RWPE2 (cell line): ENCODE data around the gene FAM9C.

Source experiments
- ATAC-seq: fragments of 200-7000 bp; cut with Tn5 transposase; 3 replicates; pipeline ENCODE4 v1.9.1; 2021; ENCODE audit warnings: low read depth
- DNase-seq: peaks from one replicate; pipeline ENCODE4 v3.0.0-alpha.2; 2020; ENCODE audit warnings: low spot score
- H3K27ac ChIP-seq: fragments of 450-650 bp; 2 replicates; pipeline ENCODE4 v1.5.1; 2017; ENCODE audit warnings: mild to moderate bottlenecking; ENCODE audit not compliant: poor library complexity, severe bottlenecking
- H3K27me3 ChIP-seq: fragments of 250-450 bp; sonication (Bioruptor Pico); 2 replicates; pipeline ENCODE4 v1.5.1; 2021; ENCODE audit warnings: mild to moderate bottlenecking, moderate library complexity; ENCODE audit not compliant: insufficient read depth, poor library complexity, severe bottlenecking
- H3K36me3 ChIP-seq: fragments of 250-450 bp; sonication (Bioruptor Pico); 2 replicates; pipeline ENCODE4 v1.5.1; 2020; ENCODE audit warnings: low read depth, mild to moderate bottlenecking, moderate library complexity
- H3K4me1 ChIP-seq: fragments of 250-450 bp; sonication (Bioruptor Pico); 2 replicates; pipeline ENCODE4 v1.5.1; 2021; ENCODE audit warnings: mild to moderate bottlenecking, moderate library complexity; ENCODE audit not compliant: insufficient read depth, poor library complexity, severe bottlenecking
- H3K4me3 ChIP-seq: fragments of 250-450 bp; sonication (Bioruptor Pico); 2 replicates; pipeline ENCODE4 v1.5.1; 2021; ENCODE audit warnings: mild to moderate bottlenecking, moderate library complexity; ENCODE audit not compliant: severe bottlenecking
- H3K9me3 ChIP-seq: fragments of 250-450 bp; sonication (Bioruptor Pico); 2 replicates; pipeline ENCODE4 v1.5.1; 2021; ENCODE audit warnings: mild to moderate bottlenecking, moderate library complexity; ENCODE audit not compliant: severe bottlenecking
- CTCF ChIP-seq: fragments of 450-650 bp; IDR thresholded peaks from one replicate; pipeline ENCODE4 v1.5.1; 2017; ENCODE audit warnings: mild to moderate bottlenecking, moderate library complexity; ENCODE audit not compliant: poor library complexity, severe bottlenecking

FAM9C gene

GRCh38 chrX:13043938-13044337, 482 bp downstream of the FAM9C start:
- no peaks in the 10 kb centered on the region for H3K36me3 ChIP-seq
- no peaks in the 10 kb centered on the region for H3K27me3 ChIP-seq
- no peak overlapping the region for H3K4me3 ChIP-seq
- no peaks in the 10 kb centered on the region for H3K4me1 ChIP-seq
- ATAC-seq (no peak), DNase-seq (no peak)
- TF ChIP-seq CTCF = no peak
- H3K27ac ChIP-seq = no peak overlapping the region
- H3K9me3 ChIP-seq = no peaks in the 10 kb centered on the region

- no peak overlapping the region for H3K4me3 ChIP-seq
- ATAC-seq (no peak), DNase-seq (no peak)
- no peaks in the 10 kb centered on the region for H3K4me1 ChIP-seq
- no peak for TF ChIP-seq CTCF
- no peak overlapping the region for H3K27ac ChIP-seq
- no peaks in the 10 kb centered on the region for H3K36me3 ChIP-seq
- no peaks in the 10 kb centered on the region for H3K9me3 ChIP-seq
- H3K27me3 ChIP-seq = no peaks in the 10 kb centered on the region
These were observed 1.3 kb downstream of the FAM9C start for GRCh38 chrX:13043138-13043537.

GRCh38 chrX:13036896-13037295, 7.5 kb downstream of the FAM9C start:
- Histone ChIP-seq H3K4me3 (no peak overlapping the region), H3K27ac (no peak overlapping the region), H3K4me1 (no peaks in the 10 kb centered on the region), H3K36me3 (no peaks in the 10 kb centered on the region), H3K9me3 (no peaks in the 10 kb centered on the region), H3K27me3 (no peaks in the 10 kb centered on the region)
- TF ChIP-seq CTCF = no peak
- DNase-seq (no peak), ATAC-seq (no peak)

- TF ChIP-seq CTCF = no peak
- DNase-seq (no peak), ATAC-seq (no peak)
- H3K27me3 ChIP-seq = no peaks in the 10 kb centered on the region
- H3K4me3 ChIP-seq = no peak overlapping the region
- H3K27ac ChIP-seq = no peak overlapping the region
- no peaks in the 10 kb centered on the region for H3K36me3 ChIP-seq
- H3K9me3 ChIP-seq = no peaks in the 10 kb centered on the region
- peaks cover 17% of the 10 kb centered on the region for H3K4me1 ChIP-seq
These were observed 11.2 kb downstream of the FAM9C start for GRCh38 chrX:13033193-13033592.

GRCh38 chrX:13029887-13030771, 14.3 kb downstream of the FAM9C start:
- DNase-seq = no peak
- no peaks in the 10 kb centered on the region for H3K36me3 ChIP-seq
- ATAC-seq = no peak
- TF ChIP-seq CTCF = no peak
- no peaks in the 10 kb centered on the region for H3K27me3 ChIP-seq
- no peaks in the 10 kb centered on the region for H3K9me3 ChIP-seq
- H3K4me1 ChIP-seq = peaks cover 17% of the 10 kb centered on the region
- H3K27ac ChIP-seq = peak overlapping the region; percentile 82
- no peak overlapping the region for H3K4me3 ChIP-seq
